Islet of Langerhans (tissue), 1 donor: ENCODE data around the gene XAF1.
"Not testable (repeated sequence)": the region's sequence is repeated elsewhere in the genome, so short reads cannot be mapped to it uniquely, and the experiment has no call there.

Experiments used
- FAIRE-seq: peaks from one replicate; lab custom pipeline; 2011; peaks lifted over from hg19 to GRCh38; lab: Jason Lieb, UNC

The XAF1 gene

DNA sequence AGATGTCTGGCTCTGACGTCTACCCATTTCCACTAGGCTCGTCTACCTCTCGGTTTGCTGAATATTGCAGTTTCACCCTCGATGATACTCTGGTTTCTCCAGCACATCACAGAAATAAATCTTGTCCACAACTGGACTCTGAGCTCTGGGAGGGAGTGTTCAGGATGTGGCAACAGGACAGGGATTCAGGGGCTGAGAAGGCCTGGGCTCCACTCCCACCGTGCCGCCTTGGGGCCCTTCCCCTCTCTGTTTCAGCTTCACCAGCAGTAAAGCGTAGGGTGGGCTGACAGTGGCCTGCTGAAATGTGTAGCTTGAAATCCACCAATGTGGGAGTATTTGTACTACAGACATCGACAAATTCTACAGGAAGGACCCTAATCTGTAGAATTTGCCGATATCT is 55.7 kb downstream of the XAF1 start:
- FAIRE-seq = no peak

GRCh38 chr17:6812295-6812694 is 56.4 kb downstream of the XAF1 start:
- FAIRE-seq = no peak

- FAIRE-seq = no peak
These were observed 59.9 kb downstream of the XAF1 start for GRCh38 chr17:6815775-6816174.

DNA sequence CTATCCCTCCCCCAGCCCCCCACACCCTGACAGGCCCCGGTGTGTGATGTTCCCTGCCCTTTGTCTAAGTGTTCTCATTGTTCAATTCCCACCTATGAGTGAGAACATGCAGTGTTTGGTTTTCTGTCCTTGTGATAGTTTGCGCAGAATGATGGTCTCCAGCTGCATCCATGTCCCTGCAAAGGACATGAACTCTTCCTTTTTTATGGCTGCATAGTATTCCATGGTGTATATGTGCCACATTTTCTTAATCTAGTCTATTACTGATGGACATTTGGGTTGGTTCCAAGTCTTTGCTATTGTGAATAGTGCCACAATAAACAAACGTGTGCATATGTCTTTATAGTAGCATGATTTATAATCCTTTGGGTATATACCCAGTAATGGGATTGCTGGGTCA is 60.5 kb downstream of the XAF1 start:
- not testable (repeated sequence) for FAIRE-seq

DNA sequence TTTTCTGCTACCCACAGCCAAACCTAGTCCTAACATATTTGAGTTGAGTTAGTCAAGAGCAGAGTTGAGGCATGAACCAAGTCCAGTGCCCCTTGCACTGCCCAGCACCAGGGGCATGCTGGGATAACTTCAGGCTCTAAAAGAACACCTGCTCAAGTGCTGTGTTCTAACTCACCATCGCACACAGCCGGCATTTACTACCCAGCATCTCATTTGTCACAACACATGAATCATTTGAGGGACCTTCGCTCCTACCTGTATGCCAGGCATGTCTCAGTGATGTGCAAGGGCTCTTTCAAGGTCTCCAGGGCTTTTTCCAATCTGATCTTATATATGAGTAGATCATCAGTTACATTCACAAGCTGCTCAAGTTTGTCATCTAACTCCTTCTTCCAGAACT is 63.1 kb downstream of the XAF1 start:
- no peak for FAIRE-seq

- no peak for FAIRE-seq
These were observed 67.2 kb downstream of the XAF1 start for GRCh38 chr17:6823011-6823442.
